H9 (cell line): Measurements from ENCODE around the gene SH3TC2. TPM values are rescaled to one million over a fixed set of nuclear protein-coding genes. Genes with fewer than 3 reads are reported as not detected.
A peak's percentile ranks its signal among the peaks of the same experiment; 100 is the strongest.

Source experiments
- DNase-seq: peaks from one replicate; pipeline ENCODE4 v3.0.0-alpha.2; 2017
- H2AFZ ChIP-seq: one replicate; pipeline ENCODE4 v1.6.1; 2013; ENCODE audit warnings: mild to moderate bottlenecking, low read length, control low read depth, moderate library complexity
- H2AK5ac ChIP-seq: 2 replicates; pipeline ENCODE4 v1.6.1; 2013; ENCODE audit warnings: low read length, control low read depth, mixed read lengths; ENCODE audit not compliant: insufficient read length
- H2BK120ac ChIP-seq: one replicate; pipeline ENCODE4 v1.6.1; 2013; ENCODE audit warnings: low read depth, mild to moderate bottlenecking, low read length, control low read depth, inconsistent platforms; ENCODE audit not compliant: poor library complexity, severe bottlenecking
- H2BK12ac ChIP-seq: 2 replicates; pipeline ENCODE4 v1.6.1; 2013; ENCODE audit warnings: low read length, control low read depth, mixed read lengths, low read depth; ENCODE audit not compliant: insufficient read length
- H2BK15ac ChIP-seq: 2 replicates; pipeline ENCODE4 v1.6.1; 2013; ENCODE audit warnings: low read depth, low read length, control low read depth
- H2BK20ac ChIP-seq: one replicate; pipeline ENCODE4 v1.6.1; 2013; ENCODE audit warnings: low read depth, mild to moderate bottlenecking, low read length, control low read depth, inconsistent platforms; ENCODE audit not compliant: poor library complexity, severe bottlenecking
- H2BK5ac ChIP-seq: 2 replicates; pipeline ENCODE4 v1.6.1; 2013; ENCODE audit warnings: low read length, control low read depth, mixed read lengths; ENCODE audit not compliant: insufficient read length
- H3K14ac ChIP-seq: 2 replicates; pipeline ENCODE4 v1.6.1; 2013; ENCODE audit warnings: low read length, control low read depth; ENCODE audit not compliant: insufficient read depth
- H3K18ac ChIP-seq: 2 replicates; pipeline ENCODE4 v1.6.1; 2013; ENCODE audit warnings: low read depth, mild to moderate bottlenecking, mixed read lengths, low read length, control low read depth; ENCODE audit not compliant: insufficient read length
- H3K23ac ChIP-seq: 2 replicates; pipeline ENCODE4 v1.6.1; 2013; ENCODE audit warnings: low read length, control low read depth, mixed read lengths, low read depth; ENCODE audit not compliant: insufficient read length
- H3K23me2 ChIP-seq: 2 replicates; pipeline ENCODE4 v1.6.1; 2013; ENCODE audit warnings: low read depth, mild to moderate bottlenecking, mixed read lengths, low read length, control low read depth; ENCODE audit not compliant: insufficient read length, poor library complexity, severe bottlenecking
- H3K27ac ChIP-seq: 2 replicates; pipeline ENCODE4 v1.5.1; 2013; ENCODE audit warnings: low read length, control low read depth, mixed read lengths, low read depth; ENCODE audit not compliant: insufficient read length
- H3K27me3 ChIP-seq: 2 replicates; pipeline ENCODE4 v1.6.1; 2013; ENCODE audit warnings: low read length, control low read depth, inconsistent platforms; ENCODE audit not compliant: insufficient read depth
- H3K4ac ChIP-seq: 2 replicates; pipeline ENCODE4 v1.6.1; 2013; ENCODE audit warnings: low read depth, mild to moderate bottlenecking, control low read depth, inconsistent platforms, low read length, moderate library complexity
- H3K4me1 ChIP-seq: 2 replicates; pipeline ENCODE4 v1.6.1; 2013; ENCODE audit warnings: low read length, control low read depth, inconsistent platforms; ENCODE audit not compliant: insufficient read depth
- H3K4me2 ChIP-seq: 2 replicates; pipeline ENCODE4 v1.6.1; 2013; ENCODE audit warnings: low read length, control low read depth, mixed read lengths; ENCODE audit not compliant: insufficient read length, insufficient read depth
- H3K56ac ChIP-seq: 2 replicates; pipeline ENCODE4 v1.6.1; 2013; ENCODE audit warnings: low read depth, mild to moderate bottlenecking, mixed read lengths, low read length, control low read depth; ENCODE audit not compliant: insufficient read length
- H3K79me1 ChIP-seq: 2 replicates; pipeline ENCODE4 v1.6.1; 2013; ENCODE audit warnings: low read depth, mild to moderate bottlenecking, moderate library complexity, low read length, control low read depth, inconsistent platforms; ENCODE audit not compliant: insufficient read depth, poor library complexity, severe bottlenecking
- H3K79me2 ChIP-seq: 2 replicates; pipeline ENCODE4 v1.6.1; 2013; ENCODE audit warnings: low read length, control low read depth, inconsistent platforms; ENCODE audit not compliant: insufficient read depth
- H3K9ac ChIP-seq: 2 replicates; pipeline ENCODE4 v1.6.1; 2013; ENCODE audit warnings: low read length, control low read depth, mixed read lengths; ENCODE audit not compliant: insufficient read length; ENCODE audit errors: extremely low read depth
- H3K9me3 ChIP-seq: one replicate; pipeline ENCODE4 v1.6.1; 2013; ENCODE audit warnings: low read depth, low read length, inconsistent platforms; ENCODE audit not compliant: control insufficient read depth
- H3T11ph ChIP-seq: one replicate; pipeline ENCODE4 v1.6.1; 2013; ENCODE audit warnings: mild to moderate bottlenecking, low read length, control low read depth, inconsistent platforms
- H4K20me1 ChIP-seq: one replicate; pipeline ENCODE4 v1.6.1; 2013; ENCODE audit not compliant: control insufficient read depth, insufficient read length, insufficient read depth
- H4K5ac ChIP-seq: 2 replicates; pipeline ENCODE4 v1.6.1; 2013; ENCODE audit warnings: low read depth, mild to moderate bottlenecking, mixed read lengths, low read length, control low read depth; ENCODE audit not compliant: insufficient read length
- H4K8ac ChIP-seq: replicated peaks from 2 replicates; pipeline ENCODE4 v1.6.1; 2013; ENCODE audit warnings: low read length, control low read depth, mixed read lengths, low read depth; ENCODE audit not compliant: insufficient read length
- H4K91ac ChIP-seq: 2 replicates; pipeline ENCODE4 v1.6.1; 2013; ENCODE audit warnings: low read depth, mild to moderate bottlenecking, moderate library complexity, mixed read lengths, low read length, control low read depth; ENCODE audit not compliant: insufficient read length
- H3K27ac Mint-ChIP-seq, 3 experiments: 2 replicates in 2 of 3; 3 replicates in 1 of 3; pipeline ENCODE4 v1.8.0; 2020 to 2021; ENCODE audit warnings: mixed read lengths in 3 of 3, mild to moderate bottlenecking in 1 of 3, moderate library complexity in 1 of 3
- H3K27me3 Mint-ChIP-seq: 2 replicates; pipeline ENCODE4 v1.8.0; 2021; ENCODE audit warnings: low read depth, mild to moderate bottlenecking, moderate library complexity, mixed read lengths
- H3K36me3 Mint-ChIP-seq, 3 experiments: 2 replicates in 2 of 3; 3 replicates in 1 of 3; pipeline ENCODE4 v1.8.0; 2020 to 2021; ENCODE audit warnings: low read depth in 3 of 3, mixed read lengths in 3 of 3; ENCODE audit not compliant: insufficient read depth in 1 of 3
- H3K4me1 Mint-ChIP-seq, 2 experiments: 2 replicates each; pipeline ENCODE4 v1.8.0; 2020; ENCODE audit warnings: mixed read lengths in 2 of 2
- H3K4me3 Mint-ChIP-seq, 2 experiments: 2 replicates in 1 of 2; 3 replicates in 1 of 2; pipeline ENCODE4 v1.8.0; 2020 to 2021; ENCODE audit warnings: mild to moderate bottlenecking in 2 of 2, mixed read lengths in 2 of 2, moderate library complexity in 1 of 2
- H3K9me3 Mint-ChIP-seq, 2 experiments: 2 replicates in 1 of 2; 3 replicates in 1 of 2; pipeline ENCODE4 v1.8.0; 2020; ENCODE audit warnings: mild to moderate bottlenecking in 2 of 2, mixed read lengths in 2 of 2, moderate library complexity in 1 of 2
- WGBS: extraction: QIAGEN DNeasy Blood & Tissue Kit; methylation state at CpG from one replicate; pipeline ENCODE4 v1.1.7; 2013; ENCODE audit warnings: missing lambda C conversion rate, low lambda C conversion rate, mixed read lengths; ENCODE audit not compliant: insufficient read length; ENCODE audit errors: extremely low coverage; 5-methylcytosine and 5-hydroxymethylcytosine counted together
- total RNA-seq: library from RNA; stranded (reverse); gene quantifications from 2 replicates; pipeline ENCODE4 v1.2.1, GENCODE V29; 2021
- TF ChIP-seq, protein P1 (sequence below): fragments of 200-600 bp; sonication (generic); conservative IDR thresholded peaks from 3 replicates; pipeline ENCODE4 v1.8.0; 2021; ENCODE audit warnings: antibody characterized with exemption, mild to moderate bottlenecking

Gene SH3TC2
- total RNA-seq, 1 experiment from 2014 or later: not detected

DNA sequence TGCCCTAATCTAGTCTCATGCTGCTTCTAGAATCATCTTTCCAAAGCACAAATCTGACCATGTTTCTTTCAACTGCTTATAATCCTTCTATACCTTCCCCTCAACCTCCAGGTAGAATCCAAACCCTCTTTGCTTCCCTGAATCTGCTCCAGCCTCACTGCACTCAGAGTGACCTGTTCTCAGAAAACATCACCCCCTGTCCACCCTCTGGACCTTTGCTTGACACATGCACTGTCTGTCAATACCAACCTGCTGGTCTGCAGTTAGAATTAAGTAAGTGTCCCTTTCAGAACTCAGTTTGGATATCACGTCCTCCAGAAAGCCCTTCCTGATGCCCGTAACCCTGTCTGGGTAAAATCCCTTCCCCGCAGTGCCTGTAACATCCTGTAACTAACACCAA, 63.1 kb downstream of the SH3TC2 start:
- TF ChIP-seq, protein P1, sequence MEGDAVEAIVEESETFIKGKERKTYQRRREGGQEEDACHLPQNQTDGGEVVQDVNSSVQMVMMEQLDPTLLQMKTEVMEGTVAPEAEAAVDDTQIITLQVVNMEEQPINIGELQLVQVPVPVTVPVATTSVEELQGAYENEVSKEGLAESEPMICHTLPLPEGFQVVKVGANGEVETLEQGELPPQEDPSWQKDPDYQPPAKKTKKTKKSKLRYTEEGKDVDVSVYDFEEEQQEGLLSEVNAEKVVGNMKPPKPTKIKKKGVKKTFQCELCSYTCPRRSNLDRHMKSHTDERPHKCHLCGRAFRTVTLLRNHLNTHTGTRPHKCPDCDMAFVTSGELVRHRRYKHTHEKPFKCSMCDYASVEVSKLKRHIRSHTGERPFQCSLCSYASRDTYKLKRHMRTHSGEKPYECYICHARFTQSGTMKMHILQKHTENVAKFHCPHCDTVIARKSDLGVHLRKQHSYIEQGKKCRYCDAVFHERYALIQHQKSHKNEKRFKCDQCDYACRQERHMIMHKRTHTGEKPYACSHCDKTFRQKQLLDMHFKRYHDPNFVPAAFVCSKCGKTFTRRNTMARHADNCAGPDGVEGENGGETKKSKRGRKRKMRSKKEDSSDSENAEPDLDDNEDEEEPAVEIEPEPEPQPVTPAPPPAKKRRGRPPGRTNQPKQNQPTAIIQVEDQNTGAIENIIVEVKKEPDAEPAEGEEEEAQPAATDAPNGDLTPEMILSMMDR: no peak
- Histone ChIP-seq H2BK12ac (no peak overlapping the region), H3K4me2 (no peak overlapping the region), H3K79me1 (no peaks in the 10 kb centered on the region), H3K79me2 (no peaks in the 10 kb centered on the region), H4K8ac (no peak overlapping the region), H3K18ac (no peak overlapping the region), H3K23ac (no peak overlapping the region), H2BK20ac (no peak overlapping the region), H3K56ac (no peak overlapping the region), H3K9me3 (no peaks in the 10 kb centered on the region), H2AFZ (no peak overlapping the region), H3K14ac (no peak overlapping the region), H2BK15ac (no peak overlapping the region), H3K4ac (no peak overlapping the region), H3K23me2 (no peaks in the 10 kb centered on the region), H3K27me3 (no peaks in the 10 kb centered on the region), H2BK5ac (no peak overlapping the region), H3K9ac (no peak overlapping the region), H4K20me1 (no peaks in the 10 kb centered on the region), H3K27ac (no peak overlapping the region), H3K4me1 (0 out of 2 replicates have a peak, but pooled peaks cover 2% of the 10 kb centered on the region), H2BK120ac (no peak overlapping the region), H4K91ac (no peak overlapping the region), H2AK5ac (no peak overlapping the region), H4K5ac (no peak overlapping the region), H3T11ph (no peak overlapping the region)
- WGBS: no CpG with 5 or more reads among the region's 3 CpGs
- no peak overlapping the region for H3K4me3 Mint-ChIP-seq
- H3K4me1 Mint-ChIP-seq: peaks cover 8% of the 10 kb centered on the region in 2 experiments; a peak in 3 of 4 replicates
- H3K36me3 Mint-ChIP-seq: no peaks in the 10 kb centered on the region
- DNase-seq: no peak
- peak overlapping the region in 1 of 3 experiments; percentile 11; a peak in 1 of 7 replicates for H3K27ac Mint-ChIP-seq
- no peaks in the 10 kb centered on the region for H3K27me3 Mint-ChIP-seq
- H3K9me3 Mint-ChIP-seq: no peaks in the 10 kb centered on the region
